Measurements from ENCODE around the gene RNU1-3.
"Not testable (repeated sequence)": the region's sequence is repeated elsewhere in the genome, so short reads cannot be mapped to it uniquely, and the experiment has no call there.

Gene RNU1-3

DNA sequence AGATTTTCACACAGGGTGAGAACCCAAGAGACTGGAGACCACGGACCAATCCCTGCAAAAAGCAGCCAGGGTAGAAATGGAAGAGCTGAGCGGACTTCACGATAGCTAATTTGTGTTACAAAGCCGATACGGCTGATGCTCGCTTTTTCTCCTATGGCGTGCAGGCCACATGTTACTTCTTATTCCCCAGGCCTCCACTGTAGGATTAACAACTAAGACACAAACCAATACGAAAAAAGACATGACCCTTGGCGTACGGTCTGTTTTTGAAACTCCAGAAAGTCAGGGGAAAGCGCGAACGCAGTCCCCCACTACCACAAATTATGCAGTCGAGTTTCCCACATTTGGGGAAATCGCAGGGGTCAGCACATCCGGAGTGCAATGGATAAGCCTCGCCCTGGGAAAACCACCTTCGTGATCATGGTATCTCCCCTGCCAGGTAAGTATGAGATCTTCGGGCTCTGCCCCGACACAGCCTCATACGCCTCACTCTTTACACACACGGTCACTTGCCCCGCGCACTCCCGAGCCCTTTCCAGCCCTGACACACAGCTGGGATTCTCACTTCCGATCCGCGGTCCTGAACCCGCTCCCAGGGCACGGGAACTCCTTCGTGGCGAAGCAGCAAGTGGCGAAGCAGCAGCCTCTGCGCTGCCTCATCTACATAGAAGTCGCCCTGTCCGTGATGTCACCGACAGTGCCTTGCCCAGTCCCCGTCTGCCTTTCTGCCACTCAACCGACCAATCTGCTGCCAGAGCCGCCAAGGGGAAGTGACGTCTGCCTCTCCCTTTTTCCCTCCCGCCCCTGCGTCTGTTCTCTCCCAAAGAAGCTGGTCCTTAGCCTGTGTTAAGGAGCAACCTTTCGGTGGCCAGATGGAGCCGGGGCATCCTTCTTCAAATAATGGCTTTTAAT lies at the start of gene RNU1-3:
Gene RNU1-3 (minus strand): TSS at position 447 of the 912 bp plus-strand sequence.
- DNase-seq: not testable (repeated sequence)

DNA sequence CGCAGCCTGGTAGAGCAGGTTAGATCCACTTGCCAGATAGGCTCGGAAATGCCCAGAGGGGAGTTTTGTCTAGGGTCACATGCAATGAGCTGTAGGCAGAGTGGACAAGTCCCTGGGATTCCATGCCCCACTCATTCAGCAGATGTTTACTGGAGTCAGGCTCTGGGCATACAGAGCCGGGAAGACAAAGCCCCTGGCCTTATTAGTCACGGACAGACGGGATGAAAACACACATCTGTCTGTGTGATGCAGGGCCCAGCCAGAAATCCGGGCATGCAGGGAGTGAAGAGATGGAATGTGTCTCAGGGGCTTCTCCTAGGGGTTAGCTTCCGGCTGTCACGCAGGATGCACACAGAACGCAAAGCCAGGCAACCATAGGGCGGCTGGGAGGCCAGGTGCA lies 46.7 kb upstream of the RNU1-3 start:
- DNase-seq: not testable (repeated sequence)

- DNase-seq: not testable (repeated sequence)
Observed at GRCh38 chr1:16712984-16713383, 46.2 kb upstream of the RNU1-3 start.

GRCh38 chr1:16712582-16712981 lies 45.8 kb upstream of the RNU1-3 start:
- not testable (repeated sequence) for DNase-seq

DNA sequence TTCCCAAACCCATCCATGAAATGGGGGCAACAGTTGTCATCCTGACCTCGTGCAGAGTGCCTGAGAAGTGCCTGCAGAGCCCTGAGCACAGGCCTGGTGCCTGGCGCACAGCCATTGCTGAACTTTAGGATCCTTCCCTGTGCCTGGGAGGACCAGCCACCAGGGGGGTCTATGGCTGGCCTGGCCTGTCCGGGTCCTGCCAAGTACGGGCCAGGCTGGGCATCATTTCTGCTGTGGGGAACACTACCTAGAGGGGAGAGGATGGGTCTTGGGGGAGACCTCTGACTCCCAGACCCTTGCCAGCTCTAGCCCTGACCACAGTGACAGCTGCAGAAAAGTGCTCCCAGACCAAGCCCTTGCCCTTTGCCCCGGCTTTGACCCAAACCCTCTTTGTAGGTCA lies 45.4 kb upstream of the RNU1-3 start:
- DNase-seq: not testable (repeated sequence)

DNA sequence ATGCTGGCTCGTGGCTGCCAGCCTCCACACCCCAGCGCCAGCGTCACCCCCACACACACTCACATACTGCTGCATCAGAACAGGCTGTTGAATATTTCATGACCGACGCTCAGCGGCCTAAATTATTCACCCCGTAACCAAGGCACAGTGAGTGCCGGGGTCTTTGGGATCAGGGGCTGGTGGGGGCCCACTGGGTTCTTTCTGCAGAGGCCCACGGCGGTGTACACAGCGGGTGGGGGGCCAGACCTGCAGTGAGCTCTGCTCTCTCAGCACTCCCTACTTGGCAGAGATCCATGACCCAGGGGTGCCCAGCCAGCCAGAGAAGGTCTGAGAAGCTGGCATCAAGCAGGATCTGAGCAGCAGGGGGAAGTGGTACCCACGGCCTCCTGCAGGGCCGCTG lies 43.9 kb upstream of the RNU1-3 start:
- not testable (repeated sequence) for DNase-seq

DNA sequence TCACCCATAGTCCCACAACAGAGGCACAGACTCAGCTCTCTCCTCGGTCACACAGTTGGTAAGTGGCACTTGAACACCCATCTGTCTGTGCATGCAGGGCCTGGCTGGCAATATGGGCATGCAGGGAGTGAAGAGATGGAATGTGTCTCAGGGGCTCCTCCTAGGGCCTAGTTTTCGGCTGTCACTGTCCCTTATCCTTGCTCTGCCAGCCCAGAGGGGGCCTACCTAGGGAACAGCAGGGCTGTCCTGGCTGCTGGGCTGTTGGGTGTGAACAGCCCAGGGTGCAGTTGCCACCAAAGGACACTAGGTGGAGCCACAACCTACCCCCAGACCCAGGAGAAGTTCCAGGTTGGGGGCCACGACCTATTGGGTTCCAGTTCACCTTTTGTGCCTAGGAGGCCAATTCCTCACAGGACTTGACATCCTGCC lies 42.9 kb upstream of the RNU1-3 start:
- DNase-seq: peak in 4 of 6 experiments; percentile 22 to 78 (median 54)

DNA sequence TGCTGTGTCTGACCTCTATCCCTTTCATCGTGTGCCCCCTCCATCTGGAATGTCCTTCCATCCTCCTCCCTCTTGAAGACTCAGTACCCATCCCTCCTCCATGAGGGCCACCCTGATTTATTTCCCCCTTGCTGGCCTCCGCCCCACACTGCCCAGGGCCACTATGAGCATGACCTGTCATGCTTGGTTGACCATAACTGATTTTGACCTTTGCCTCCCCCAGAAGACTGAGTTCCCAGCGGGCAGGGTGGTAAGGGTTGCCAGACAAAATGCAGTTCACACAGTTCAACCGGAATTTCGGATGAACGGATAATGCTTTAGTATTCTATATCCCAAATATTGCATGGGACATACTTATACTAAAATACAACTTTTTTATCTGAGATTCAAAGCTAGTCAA lies 42.0 kb upstream of the RNU1-3 start:
- not testable (repeated sequence) for DNase-seq

- peak in 1 of 6 experiments; percentile 39 for DNase-seq
Observed at GRCh38 chr1:16707130-16708093, 40.7 kb upstream of the RNU1-3 start.

GRCh38 chr1:16706302-16706701 lies 39.6 kb upstream of the RNU1-3 start:
- DNase-seq: not testable (repeated sequence)

DNA sequence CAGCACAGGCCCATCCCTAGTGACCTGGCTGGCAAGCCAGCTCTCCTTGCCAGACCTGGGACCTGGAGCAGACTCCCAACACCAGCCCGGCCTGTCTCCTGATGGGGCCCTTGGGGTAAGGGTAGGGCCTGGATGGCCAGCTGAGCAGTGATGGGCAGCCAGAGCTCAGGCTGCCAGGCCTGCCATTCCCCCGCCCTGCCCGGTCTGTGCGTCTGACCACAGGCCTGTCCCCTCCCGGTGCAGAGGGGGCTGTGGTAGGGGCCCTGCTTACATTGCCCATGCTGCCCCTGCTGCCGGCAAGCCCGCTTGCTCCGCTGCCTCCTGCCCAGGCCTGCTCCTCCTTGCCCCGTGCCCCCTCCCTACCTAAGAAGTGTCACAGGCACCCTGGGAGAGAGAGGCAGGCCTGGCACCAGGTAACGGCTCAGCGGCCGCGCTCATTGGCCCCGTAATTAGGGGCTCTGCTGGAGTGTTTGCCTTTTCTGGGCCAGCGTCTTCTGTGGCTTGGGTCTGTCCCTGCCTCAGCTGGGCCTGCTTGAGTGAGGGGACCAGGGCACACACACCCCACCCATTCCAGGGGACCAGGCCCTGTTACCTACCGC lies 37.9 kb upstream of the RNU1-3 start:
- DNase-seq: not testable (repeated sequence)

GRCh38 chr1:16704076-16704475 lies 37.3 kb upstream of the RNU1-3 start:
- DNase-seq: not testable (repeated sequence)

- DNase-seq: not testable (repeated sequence)
Observed at GRCh38 chr1:16703602-16704001, 36.9 kb upstream of the RNU1-3 start.

DNA sequence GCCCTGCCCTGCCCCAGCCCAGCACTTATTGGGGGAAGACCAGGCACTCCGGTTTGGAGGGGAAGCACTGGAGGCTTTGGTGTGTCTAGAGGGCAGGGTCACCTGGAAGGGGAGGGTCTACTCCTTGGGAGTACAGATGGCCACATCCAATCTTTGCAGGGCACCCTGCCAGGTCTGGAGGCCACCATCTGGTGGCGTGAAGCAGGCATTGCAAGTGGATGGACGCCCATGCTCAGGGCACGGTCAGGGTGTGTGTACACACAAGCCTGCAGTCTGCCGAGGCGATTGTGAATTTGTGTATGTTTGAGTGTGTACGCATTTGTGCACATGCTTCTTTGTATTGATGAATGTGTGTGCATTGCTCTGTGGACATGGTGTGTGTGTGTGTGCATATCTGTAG lies 36.4 kb upstream of the RNU1-3 start:
- not testable (repeated sequence) for DNase-seq

DNA sequence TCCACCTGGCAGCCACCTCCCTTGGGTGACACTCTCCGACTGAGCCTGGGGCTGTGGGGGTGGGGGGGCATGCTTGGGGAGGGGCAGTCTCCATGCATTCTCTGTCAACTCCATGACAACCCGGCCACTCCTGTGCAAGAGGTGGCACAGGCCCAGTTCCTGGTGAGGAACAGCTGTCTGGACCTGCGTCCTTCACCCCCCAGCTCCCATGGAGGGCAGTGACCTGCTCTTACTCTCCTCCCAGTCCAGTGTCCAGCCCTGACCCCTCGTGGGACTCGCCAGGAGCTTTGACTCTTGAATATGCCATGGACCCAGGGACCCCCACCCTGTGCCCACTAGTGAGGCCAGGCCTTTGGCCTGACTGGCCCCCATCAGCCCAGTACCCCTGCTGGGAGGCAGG lies 35.5 kb upstream of the RNU1-3 start:
- DNase-seq: not testable (repeated sequence)

- DNase-seq: not testable (repeated sequence)
Observed at GRCh38 chr1:16701189-16701588, 34.4 kb upstream of the RNU1-3 start.

- DNase-seq: not testable (repeated sequence)
Observed at GRCh38 chr1:16700138-16700895, 33.6 kb upstream of the RNU1-3 start.

- DNase-seq: not testable (repeated sequence)
Observed at GRCh38 chr1:16699440-16699839, 32.7 kb upstream of the RNU1-3 start.

- DNase-seq: not testable (repeated sequence)
Observed at GRCh38 chr1:16697152-16697551, 30.4 kb upstream of the RNU1-3 start.

DNA sequence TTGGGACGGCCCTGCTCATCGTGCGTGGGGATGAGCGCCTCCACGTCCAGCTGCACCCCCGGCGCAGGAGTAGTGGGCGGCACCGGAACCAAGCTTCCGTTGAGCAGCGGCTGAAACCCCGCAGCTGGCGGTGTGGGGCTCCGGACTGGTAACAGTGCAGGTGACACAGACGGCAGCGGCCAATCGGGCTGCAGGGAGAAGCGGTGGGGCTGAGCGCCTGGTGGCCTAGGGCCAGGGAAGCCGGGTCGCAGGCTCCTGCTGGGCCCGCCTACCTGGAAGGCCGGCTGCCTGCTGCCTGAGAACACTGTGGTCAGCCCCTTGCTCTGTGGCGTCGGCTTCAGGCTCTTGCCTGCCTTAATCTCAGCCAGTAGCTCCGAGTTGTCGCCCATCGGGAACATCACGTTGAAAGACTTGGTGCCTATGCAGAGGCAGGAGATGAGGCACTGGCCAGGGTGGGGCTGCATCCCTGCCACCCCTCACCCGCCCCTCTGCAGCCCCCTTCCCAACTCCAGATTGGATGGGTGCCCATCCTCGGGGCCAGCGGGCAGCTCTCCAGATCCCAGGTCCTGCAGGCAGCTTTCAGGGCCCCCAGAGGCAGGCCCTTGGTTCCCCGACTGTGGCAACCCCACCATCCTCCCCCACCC lies 29.9 kb upstream of the RNU1-3 start:
- DNase-seq: not testable (repeated sequence)

GRCh38 chr1:16694308-16694702 lies 27.6 kb upstream of the RNU1-3 start:
- DNase-seq: not testable (repeated sequence)

Measured in stimulated activated naive CD4-positive, alpha-beta T cell (primary cell).